Vagina (tissue), 2 donors: ENCODE measurements around the gene MSLN. TPM values are rescaled to one million over a fixed set of nuclear protein-coding genes. Genes with fewer than 3 reads are reported as not detected.

Experiments used
- DNase-seq, 2 donors: peaks; one replicate each; pipeline ENCODE4 v3.0.0-alpha.2; 2017; ENCODE audit errors: extremely low spot score in 2 of 2
- H3K27ac ChIP-seq: fragments of 200-600 bp; sonication (generic); one replicate; pipeline ENCODE4 v1.5.1; 2019
- H3K27me3 ChIP-seq: fragments of 200-600 bp; sonication (generic); one replicate; pipeline ENCODE4 v1.5.1; 2019
- H3K36me3 ChIP-seq, 2 donors: fragments of 200-600 bp; sonication (generic); one replicate each; pipeline ENCODE4 v1.5.1; 2017 to 2019
- H3K4me1 ChIP-seq: fragments of 200-600 bp; sonication (generic); one replicate; pipeline ENCODE4 v1.5.1; 2019
- H3K4me3 ChIP-seq, 2 donors: fragments of 200-600 bp; sonication (generic); 1 replicate in 1 of 2; 2 replicates in 1 of 2; pipeline ENCODE4 v1.5.1; 2016 to 2019
- H3K9me3 ChIP-seq: fragments of 200-600 bp; sonication (generic); one replicate; pipeline ENCODE4 v1.5.1; 2019
- CTCF ChIP-seq, 3 experiments: fragments of 450-650 bp in 2 of 3; fragments of 200-600 bp in 1 of 3; sonication (generic) in 1 of 3; IDR thresholded peaks; one replicate each; pipeline ENCODE4 v1.5.1; 2017 to 2019; ENCODE audit warnings: antibody characterized with exemption in 3 of 3, mild to moderate bottlenecking in 2 of 3, moderate library complexity in 2 of 3
- POLR2A ChIP-seq, 2 donors: fragments of 450-650 bp; IDR thresholded peaks; one replicate each; pipeline ENCODE4 v1.6.1; 2017; ENCODE audit warnings: antibody characterized with exemption in 2 of 2, mild to moderate bottlenecking in 2 of 2, moderate library complexity in 2 of 2
- POLR2AphosphoS5 ChIP-seq, 2 donors: sonication (generic); formaldehyde crosslinking; IDR thresholded peaks; one replicate each; pipeline ENCODE4 v1.9.0; 2017; ENCODE audit warnings: antibody characterized with exemption in 2 of 2, mild to moderate bottlenecking in 2 of 2, low read depth in 1 of 2; ENCODE audit not compliant: insufficient read depth in 1 of 2
- intact Hi-C: fragments of 100-400 bp; cut with DNase I; formaldehyde crosslinking; loops from one replicate; pipeline ENCODE4 v1.15.1; 2023
- total RNA-seq: library from RNA; depleted of rRNA; stranded (reverse); fragments of >200 nt; gene quantifications from one replicate; pipeline ENCODE4 v1.2.3, GENCODE V29; 2016

Gene MSLN
- total RNA-seq, 1 donor from 2014 or later: not detected

- no peaks in the 10 kb centered on the region for H3K9me3 ChIP-seq
- intact Hi-C loops: no loop called here
- no peaks in the 10 kb centered on the region for H3K36me3 ChIP-seq
- no peak for DNase-seq
- no peaks in the 10 kb centered on the region for H3K27me3 ChIP-seq
- H3K4me3 ChIP-seq: no peak overlapping the region
- no peaks in the 10 kb centered on the region for H3K4me1 ChIP-seq
- no peak overlapping the region for H3K27ac ChIP-seq
- TF ChIP-seq CTCF (IDR thresholded peaks at IDR 0.05) (no peak), POLR2A (IDR thresholded peaks at IDR 0.05) (no peak), POLR2AphosphoS5 (IDR thresholded peaks at IDR 0.05; ENCODE audit: insufficient read depth in 1 of 2, low read depth in 1 of 2) (no peak)
Observed at GRCh38 chr16:769184-769784, 8.8 kb downstream of the MSLN start.

- no peak for DNase-seq
- intact Hi-C loops: no loop called here
- no peaks in the 10 kb centered on the region for H3K27me3 ChIP-seq
Observed at GRCh38 chr16:769934-770333, 9.4 kb downstream of the MSLN start.

GRCh38 chr16:770411-770810 lies 9.9 kb downstream of the MSLN start:
- no peak for DNase-seq
- H3K27ac ChIP-seq: no peak overlapping the region
- no peak for TF ChIP-seq CTCF (IDR thresholded peaks at IDR 0.05)
- H3K27me3 ChIP-seq: no peaks in the 10 kb centered on the region
- intact Hi-C loops: no loop called here
- no peaks in the 10 kb centered on the region for H3K9me3 ChIP-seq
- H3K36me3 ChIP-seq: no peaks in the 10 kb centered on the region
- no peaks in the 10 kb centered on the region for H3K4me1 ChIP-seq
- H3K4me3 ChIP-seq: no peak overlapping the region

More at GRCh38 chr16:769934-770333, 9.4 kb downstream of the MSLN start:
- TF ChIP-seq CTCF (IDR thresholded peaks at IDR 0.05) (no peak), POLR2AphosphoS5 (IDR thresholded peaks at IDR 0.05; ENCODE audit: insufficient read depth in 1 of 2, low read depth in 1 of 2) (no peak), POLR2A (IDR thresholded peaks at IDR 0.05) (no peak)
- Histone ChIP-seq H3K4me3 (no peak overlapping the region), H3K36me3 (no peaks in the 10 kb centered on the region), H3K9me3 (no peaks in the 10 kb centered on the region), H3K27ac (no peak overlapping the region), H3K4me1 (no peaks in the 10 kb centered on the region)

GRCh38 chr16:772959-773358 lies 12.4 kb downstream of the MSLN start:
- TF ChIP-seq CTCF (IDR thresholded peaks at IDR 0.05) (no peak), POLR2A (IDR thresholded peaks at IDR 0.05) (no peak), POLR2AphosphoS5 (IDR thresholded peaks at IDR 0.05; ENCODE audit: insufficient read depth in 1 of 2, low read depth in 1 of 2) (no peak)
- Histone ChIP-seq H3K27me3 (no peaks in the 10 kb centered on the region), H3K4me1 (no peaks in the 10 kb centered on the region), H3K27ac (no peak overlapping the region), H3K9me3 (no peaks in the 10 kb centered on the region), H3K36me3 (no peaks in the 10 kb centered on the region), H3K4me3 (no peak overlapping the region)
- intact Hi-C loops: loop anchor here (1.0 kb wide), 1 partner anchor 317 kb away; no protein-coding TSS in a partner anchor
- no peak for DNase-seq

GRCh38 chr16:774086-775001 lies 13.8 kb downstream of the MSLN start:
- Histone ChIP-seq H3K27me3 (no peaks in the 10 kb centered on the region), H3K4me1 (no peaks in the 10 kb centered on the region), H3K9me3 (no peaks in the 10 kb centered on the region), H3K27ac (no peak overlapping the region), H3K36me3 (no peaks in the 10 kb centered on the region), H3K4me3 (no peak overlapping the region)
- TF ChIP-seq CTCF (IDR thresholded peaks at IDR 0.05) (no peak), POLR2A (IDR thresholded peaks at IDR 0.05) (no peak), POLR2AphosphoS5 (IDR thresholded peaks at IDR 0.05; ENCODE audit: insufficient read depth in 1 of 2, low read depth in 1 of 2) (no peak)
- DNase-seq: no peak
- intact Hi-C loops: no loop called here
